GM21619 (cell line): ENCODE data around the gene SPIN1.

Experiments
- ATAC-seq: cut with Tn5 transposase; IDR thresholded peaks from one replicate; pipeline ENCODE4 v1.9.1; 2021; ENCODE audit not compliant: unreplicated experiment

The SPIN1 gene

GRCh38 chr9:88488166-88488565 lies 99.9 kb downstream of the SPIN1 start:
- no peak for ATAC-seq

GRCh38 chr9:88494983-88495721 lies 106.9 kb downstream of the SPIN1 start:
- ATAC-seq = no peak

- no peak for ATAC-seq
Measured at GRCh38 chr9:88497224-88497623, 109.0 kb downstream of the SPIN1 start.

- ATAC-seq = no peak
Measured at GRCh38 chr9:88498880-88499279, 110.6 kb downstream of the SPIN1 start.

- ATAC-seq = no peak
Measured at GRCh38 chr9:88501086-88501485, 112.8 kb downstream of the SPIN1 start.

- no peak for ATAC-seq
Measured at GRCh38 chr9:88502552-88503034, 114.3 kb downstream of the SPIN1 start.

- no peak for ATAC-seq
Measured at GRCh38 chr9:88503081-88503844, 115.0 kb downstream of the SPIN1 start.

GRCh38 chr9:88503845-88504764 lies 115.9 kb downstream of the SPIN1 start:
- ATAC-seq = no peak

GRCh38 chr9:88508326-88508725 lies 120.1 kb downstream of the SPIN1 start:
- no peak for ATAC-seq

- ATAC-seq = no peak
Measured at GRCh38 chr9:88511906-88512305, 123.7 kb downstream of the SPIN1 start.

- ATAC-seq = no peak
Measured at GRCh38 chr9:88514247-88514646, 126.0 kb downstream of the SPIN1 start.

GRCh38 chr9:88521308-88521707 lies 133.1 kb downstream of the SPIN1 start:
- no peak for ATAC-seq

GRCh38 chr9:88522360-88522759 lies 134.1 kb downstream of the SPIN1 start:
- ATAC-seq = no peak

- ATAC-seq = no peak
Measured at GRCh38 chr9:88523056-88523455, 134.8 kb downstream of the SPIN1 start.

GRCh38 chr9:88524911-88525310 lies 136.7 kb downstream of the SPIN1 start:
- ATAC-seq = no peak

GRCh38 chr9:88527618-88528017 lies 139.4 kb downstream of the SPIN1 start:
- ATAC-seq = no peak
